Loucy (cell line): ENCODE measurements around the gene MACROD2.

Experiments
- CTCF ChIP-seq: fragments of 200-600 bp; sonication (generic); conservative IDR thresholded peaks from 2 replicates; pipeline ENCODE4 v1.5.1; 2014; ENCODE audit warnings: mild to moderate bottlenecking, antibody characterized with exemption, low read length
- EZH2phosphoT487 ChIP-seq: fragments of 200-600 bp; IDR thresholded peaks from 2 replicates; pipeline ENCODE4 v1.6.1; 2018; ENCODE audit warnings: antibody characterized with exemption, mild to moderate bottlenecking, moderate library complexity, borderline replicate concordance

DNA sequence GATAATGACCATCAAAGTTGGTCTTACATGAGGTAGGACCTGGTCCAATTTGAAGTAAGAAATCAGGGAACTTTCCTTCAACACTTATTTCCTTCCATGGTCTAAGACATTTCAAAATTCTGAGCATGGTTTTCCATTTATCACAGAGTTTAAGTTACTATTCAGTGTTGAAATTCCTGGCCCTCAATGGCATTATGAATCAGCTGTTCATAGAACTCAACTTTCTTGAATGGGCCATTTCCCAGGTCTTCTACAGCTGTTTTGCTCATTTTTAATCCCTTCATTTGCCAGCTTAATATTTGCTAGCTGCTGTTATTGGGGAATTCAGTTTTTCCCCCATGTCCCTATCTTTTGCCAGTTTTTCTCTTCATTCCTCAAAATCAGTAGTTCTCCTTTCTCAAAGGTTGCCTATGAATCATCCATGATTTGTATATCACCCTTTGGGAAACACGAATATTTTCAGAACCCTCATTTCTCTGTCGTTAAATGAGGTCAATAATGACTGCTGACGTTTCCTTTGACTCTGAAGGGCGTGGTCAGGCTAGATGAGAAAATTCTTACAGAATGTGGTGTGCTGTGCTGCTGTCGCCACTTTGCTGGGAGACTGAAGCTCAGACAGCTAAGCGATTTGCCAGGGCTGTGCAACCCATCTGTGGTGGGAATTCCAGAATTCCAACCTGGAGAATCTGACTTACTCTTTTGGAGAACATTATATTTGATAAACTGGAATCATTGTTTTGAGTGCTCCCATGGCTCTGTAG, 558.6 kb downstream of the MACROD2 start:
- TF ChIP-seq CTCF: no peak
- no peak for TF ChIP-seq EZH2phosphoT487
